HepG2 (cell line): ENCODE results near the gene TSPAN31. TPM values are rescaled to one million over a fixed set of nuclear protein-coding genes. Genes with fewer than 3 reads are reported as not detected.

Source experiments
- ATAC-seq: fragments of 200-7000 bp; cut with Tn5 transposase; 3 replicates; pipeline ENCODE4 v1.9.1; 2020; ENCODE audit warnings: mild to moderate bottlenecking, moderate library complexity
- BruUV-seq: library from RNA; stranded (reverse); fragments of 400-500 nt; replicated peaks from 2 replicates; lab custom pipeline; 2021; lab: Mats Ljungman, UMichigan
- CTCF ChIA-PET: fragments of 300-600 bp; formaldehyde crosslinking; extraction: SDS; loops from one replicate; lab custom pipeline; 2021; ENCODE audit warnings: low total read pairs, inconsistent platforms, low intra/inter-chr PET ratio; lab: Yijun Ruan, JAX
- POLR2A ChIA-PET: fragments of 350-600 bp; sonication (Branson Sonifier 250); formaldehyde crosslinking; loops from one replicate; lab custom pipeline; 2020; ENCODE audit warnings: antibody characterized with exemption, inconsistent platforms; lab: Yijun Ruan, JAX
- DNase-seq: peaks from one replicate; pipeline ENCODE4 v3.0.0-alpha.2; 2015; ENCODE audit warnings: low spot score
- FAIRE-seq: peaks from 3 replicates; lab custom pipeline; 2011; peaks lifted over from hg19 to GRCh38; lab: Jason Lieb, UNC
- H2AFZ ChIP-seq: one replicate; pipeline ENCODE4 v1.6.1; 2011; ENCODE audit warnings: low read length, inconsistent platforms
- H3K27ac ChIP-seq: fragments of 300-600 bp; 3 replicates; pipeline ENCODE4 v1.8.0; 2011; ENCODE audit warnings: mixed run types, mild to moderate bottlenecking, mixed read lengths, low read length, inconsistent platforms; ENCODE audit not compliant: insufficient read depth; ENCODE audit errors: extremely low read length
- H3K27me3 ChIP-seq, 2 experiments: fragments of 200-600 bp in 1 of 2; 2 replicates in 1 of 2; 3 replicates in 1 of 2; pipeline versions ENCODE4 v1.6.0 to v1.8.0; 2011; ENCODE audit warnings: low read length in 2 of 2, mild to moderate bottlenecking in 2 of 2, moderate library complexity in 2 of 2, inconsistent platforms in 1 of 2; ENCODE audit not compliant: insufficient read depth in 2 of 2, control insufficient read depth in 1 of 2
- H3K36me3 ChIP-seq, 2 experiments: fragments of 200-600 bp in 1 of 2; replicated peaks in 1 of 2; 2 replicates in 1 of 2; 3 replicates in 1 of 2; pipeline versions ENCODE4 v1.5.1 to v1.8.0; 2011; ENCODE audit warnings: low read length in 2 of 2, inconsistent platforms in 1 of 2; ENCODE audit not compliant: insufficient read depth in 2 of 2, control insufficient read depth in 1 of 2
- H3K4me1 ChIP-seq: 2 replicates; pipeline ENCODE4 v1.5.1; 2012; ENCODE audit warnings: low read length, inconsistent platforms; ENCODE audit not compliant: insufficient read depth
- H3K4me2 ChIP-seq: 2 replicates; pipeline ENCODE4 v1.6.0; 2011; ENCODE audit warnings: low read depth, low read length, inconsistent platforms
- H3K4me3 ChIP-seq, 3 experiments: fragments of 200-600 bp in 1 of 3; sonication (generic), shearing (Covaris generic) in 1 of 3; replicated peaks in 1 of 3; 2 replicates each; pipeline ENCODE4 v1.5.1; 2011 to 2016; ENCODE audit warnings: low read length in 3 of 3, inconsistent platforms in 2 of 3, low read depth in 2 of 3, mild to moderate bottlenecking in 2 of 3, control low read depth in 1 of 3, mixed read lengths in 1 of 3; ENCODE audit not compliant: insufficient read depth in 1 of 3
- H3K79me2 ChIP-seq: one replicate; pipeline ENCODE4 v1.6.1; 2011; ENCODE audit warnings: low read length, inconsistent platforms; ENCODE audit not compliant: insufficient read depth
- H3K9ac ChIP-seq: 2 replicates; pipeline ENCODE4 v1.6.0; 2011; ENCODE audit warnings: mild to moderate bottlenecking, low read depth, low read length, inconsistent platforms; ENCODE audit not compliant: insufficient read depth
- H3K9me3 ChIP-seq: 2 replicates; pipeline ENCODE4 v1.5.1; 2012; ENCODE audit warnings: mild to moderate bottlenecking, low read length
- H4K20me1 ChIP-seq: 2 replicates; pipeline ENCODE4 v1.6.0; 2011; ENCODE audit warnings: inconsistent platforms, mild to moderate bottlenecking, low read length, moderate library complexity; ENCODE audit not compliant: insufficient read depth
- GPN1 ChIP-seq: sonication (generic); formaldehyde crosslinking; IDR thresholded peaks from 2 replicates; pipeline ENCODE4 v1.5.1; 2020; ENCODE audit warnings: missing genetic modification reagents, borderline replicate concordance
- MNT ChIP-seq: fragments of 450-650 bp; IDR thresholded peaks from 2 replicates; pipeline ENCODE4 v1.6.1; 2016
- SRF ChIP-seq: IDR thresholded peaks from 2 replicates; pipeline ENCODE4 v1.6.1; 2011; ENCODE audit warnings: mild to moderate bottlenecking, low read depth, low read length, moderate library complexity
- THAP7 ChIP-seq: sonication (generic); formaldehyde crosslinking; IDR thresholded peaks from 2 replicates; pipeline ENCODE4 v1.8.1; 2023; ENCODE audit warnings: mild to moderate bottlenecking, missing genetic modification reagents
- ZNF232 ChIP-seq: sonication (generic); formaldehyde crosslinking; IDR thresholded peaks from 2 replicates; pipeline ENCODE4 v1.4.0; 2020; ENCODE audit warnings: missing genetic modification reagents, borderline replicate concordance
- ZNF530 ChIP-seq: sonication (generic); formaldehyde crosslinking; IDR thresholded peaks from 2 replicates; pipeline ENCODE4 v1.5.0; 2020; ENCODE audit warnings: low read depth, mild to moderate bottlenecking, missing genetic modification reagents
- ZNF720 ChIP-seq: sonication (generic); formaldehyde crosslinking; IDR thresholded peaks from 2 replicates; pipeline ENCODE4 v1.4.0; 2020; ENCODE audit warnings: missing genetic modification reagents
- WGBS: methylation state at CpG from one replicate; pipeline ENCODE4 v1.1.6; 2017; ENCODE audit warnings: low lambda C conversion rate; 5-methylcytosine and 5-hydroxymethylcytosine counted together
- in situ Hi-C: cut with HindIII; loops from 2 replicates; pipeline ENCODE4 v1.10.0; 2017; ENCODE audit warnings: low pct_unique_long_range_greater_than_20kb; ENCODE audit not compliant: extremely low pct_ligation_motif_present
- intact Hi-C: fragments of 100-400 bp; cut with micrococcal nuclease; formaldehyde crosslinking; loops from one replicate; pipeline ENCODE4 v1.10.0; 2022; ENCODE audit not compliant: unreplicated experiment
- polyA plus RNA-seq, 8 experiments: library from polyadenylated mRNA; depleted of rRNA in 3 of 8; stranded (reverse) in 7 of 8; unstranded in 1 of 8; fragments of >200 nt; fragmentation: Illumina TruSeq in 4 of 8; extraction: Trizol in 4 of 8; gene quantifications; 2 replicates each; pipeline versions ENCODE4 v1.2.1 to v1.2.3, GENCODE V29; 2011 to 2016; ENCODE audit warnings: low read depth in 4 of 8, missing spikeins in 1 of 8, mixed read lengths in 1 of 8; ENCODE audit not compliant: insufficient read depth in 1 of 8
- total RNA-seq, 5 experiments: library from RNA; depleted of rRNA; stranded (reverse); fragments of >200 nt; fragmentation: Illumina TruSeq; extraction: Trizol; gene quantifications; 2 replicates each; pipeline ENCODE4 v1.2.3, GENCODE V29; 2016; ENCODE audit warnings: low read depth in 1 of 5
- TF ChIP-seq, protein P1 (sequence below): sonication (generic); formaldehyde crosslinking; IDR thresholded peaks from 2 replicates; pipeline ENCODE4 v1.4.0; 2020; ENCODE audit warnings: missing genetic modification reagents, borderline replicate concordance
- TF ChIP-seq, protein P2 (sequence below): sonication (generic); formaldehyde crosslinking; conservative IDR thresholded peaks from 2 replicates; pipeline ENCODE4 v1.4.0; 2020; ENCODE audit warnings: missing genetic modification reagents
- TF ChIP-seq, protein P3 (sequence below): sonication (generic); formaldehyde crosslinking; IDR thresholded peaks from 2 replicates; pipeline ENCODE4 v1.4.0; 2020; ENCODE audit warnings: missing genetic modification reagents, borderline replicate concordance

TSPAN31 gene
- total and polyA plus RNA-seq, 2 of the 13 experiments (the other 11 are each of a cell fraction or from before 2014, with no cell fraction given) = 10.4 to 24.6 TPM

GRCh38 chr12:57700317-57700716 lies 44.5 kb upstream of the TSPAN31 start:
- in situ Hi-C loops = no loop called here
- 92% methylated on average over 2 of the region's 2 CpGs for WGBS
- CTCF ChIA-PET = no interaction called here
- H3K4me1 ChIP-seq = peaks cover 29% of the 10 kb centered on the region
- no peak overlapping the region for H2AFZ ChIP-seq
- H3K27me3 ChIP-seq = no peaks in the 10 kb centered on the region
- H3K27ac ChIP-seq = no peak overlapping the region
- H3K36me3 ChIP-seq = peaks cover 8 to 22% of the 10 kb centered on the region in 2 experiments; a peak in 4 of 5 replicates
- H3K79me2 ChIP-seq = no peaks in the 10 kb centered on the region
- H3K9ac ChIP-seq = no peak overlapping the region
- H4K20me1 ChIP-seq = no peaks in the 10 kb centered on the region
- no peaks in the 10 kb centered on the region for H3K9me3 ChIP-seq
- TF ChIP-seq ZNF232 (no peak), SRF (no peak), MNT (no peak)
- TF ChIP-seq, protein P1, sequence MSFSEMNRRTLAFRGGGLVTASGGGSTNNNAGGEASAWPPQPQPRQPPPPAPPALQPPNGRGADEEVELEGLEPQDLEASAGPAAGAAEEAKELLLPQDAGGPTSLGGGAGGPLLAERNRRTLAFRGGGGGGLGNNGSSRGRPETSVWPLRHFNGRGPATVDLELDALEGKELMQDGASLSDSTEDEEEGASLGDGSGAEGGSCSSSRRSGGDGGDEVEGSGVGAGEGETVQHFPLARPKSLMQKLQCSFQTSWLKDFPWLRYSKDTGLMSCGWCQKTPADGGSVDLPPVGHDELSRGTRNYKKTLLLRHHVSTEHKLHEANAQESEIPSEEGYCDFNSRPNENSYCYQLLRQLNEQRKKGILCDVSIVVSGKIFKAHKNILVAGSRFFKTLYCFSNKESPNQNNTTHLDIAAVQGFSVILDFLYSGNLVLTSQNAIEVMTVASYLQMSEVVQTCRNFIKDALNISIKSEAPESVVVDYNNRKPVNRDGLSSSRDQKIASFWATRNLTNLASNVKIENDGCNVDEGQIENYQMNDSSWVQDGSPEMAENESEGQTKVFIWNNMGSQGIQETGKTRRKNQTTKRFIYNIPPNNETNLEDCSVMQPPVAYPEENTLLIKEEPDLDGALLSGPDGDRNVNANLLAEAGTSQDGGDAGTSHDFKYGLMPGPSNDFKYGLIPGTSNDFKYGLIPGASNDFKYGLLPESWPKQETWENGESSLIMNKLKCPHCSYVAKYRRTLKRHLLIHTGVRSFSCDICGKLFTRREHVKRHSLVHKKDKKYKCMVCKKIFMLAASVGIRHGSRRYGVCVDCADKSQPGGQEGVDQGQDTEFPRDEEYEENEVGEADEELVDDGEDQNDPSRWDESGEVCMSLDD (CRISPR knock-in tag) = no peak
- ATAC-seq (no peak), FAIRE-seq (no peak), DNase-seq (no peak)
- no peak overlapping the region for H3K4me3 ChIP-seq
- BruUV-seq = no TSS peak
- POLR2A ChIA-PET = no interaction called here
- H3K4me2 ChIP-seq = no peak overlapping the region
- intact Hi-C loops = no loop called here

DNA sequence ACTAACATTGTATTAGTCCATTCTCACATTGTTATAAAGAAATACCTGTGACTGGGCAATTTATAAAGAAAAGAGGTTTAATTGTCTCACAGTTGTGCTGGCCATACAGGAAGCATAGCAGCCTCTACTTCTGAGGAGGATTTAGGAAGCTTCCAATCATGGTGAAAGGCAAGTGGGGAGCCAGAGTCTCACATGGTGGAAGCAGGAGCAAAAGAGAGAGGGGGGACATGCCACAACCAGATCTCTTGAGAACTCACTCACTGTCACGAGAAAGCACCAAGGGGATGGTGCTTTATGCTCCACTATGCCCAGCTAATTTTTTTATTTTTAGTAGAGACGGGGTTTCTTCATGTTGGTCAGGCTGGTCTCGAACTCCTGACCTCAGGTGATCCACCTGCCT lies 37.6 kb upstream of the TSPAN31 start:
- H3K36me3 ChIP-seq = peaks cover 0 to 4% of the 10 kb centered on the region in 2 experiments; a peak in 3 of 5 replicates
- CTCF ChIA-PET = no interaction called here
- H3K4me3 ChIP-seq = no peak overlapping the region
- H3K27me3 ChIP-seq = no peaks in the 10 kb centered on the region
- H3K9me3 ChIP-seq = no peaks in the 10 kb centered on the region
- BruUV-seq = no TSS peak
- no peak overlapping the region for H3K4me2 ChIP-seq
- no peak overlapping the region for H2AFZ ChIP-seq
- intact Hi-C loops = no loop called here
- 91% methylated on average over 3 of the region's 3 CpGs for WGBS
- in situ Hi-C loops = no loop called here
- POLR2A ChIA-PET = no interaction called here
- DNase-seq = no peak
- no peak overlapping the region for H3K9ac ChIP-seq
- no peaks in the 10 kb centered on the region for H3K4me1 ChIP-seq
- H4K20me1 ChIP-seq = no peaks in the 10 kb centered on the region
- H3K79me2 ChIP-seq = no peaks in the 10 kb centered on the region
- H3K27ac ChIP-seq = no peak overlapping the region
- ATAC-seq = no peak
- FAIRE-seq = no peak
- TF ChIP-seq, protein P2, sequence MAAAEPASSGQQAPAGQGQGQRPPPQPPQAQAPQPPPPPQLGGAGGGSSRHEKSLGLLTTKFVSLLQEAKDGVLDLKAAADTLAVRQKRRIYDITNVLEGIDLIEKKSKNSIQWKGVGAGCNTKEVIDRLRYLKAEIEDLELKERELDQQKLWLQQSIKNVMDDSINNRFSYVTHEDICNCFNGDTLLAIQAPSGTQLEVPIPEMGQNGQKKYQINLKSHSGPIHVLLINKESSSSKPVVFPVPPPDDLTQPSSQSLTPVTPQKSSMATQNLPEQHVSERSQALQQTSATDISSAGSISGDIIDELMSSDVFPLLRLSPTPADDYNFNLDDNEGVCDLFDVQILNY (CRISPR knock-in tag) = no peak
- no peak for TF ChIP-seq ZNF720 (CRISPR knock-in tag)
- TF ChIP-seq ZNF530 (CRISPR knock-in tag) = no peak
- TF ChIP-seq THAP7 (CRISPR knock-in tag) = no peak
- TF ChIP-seq GPN1 = no peak
- TF ChIP-seq, protein P3, sequence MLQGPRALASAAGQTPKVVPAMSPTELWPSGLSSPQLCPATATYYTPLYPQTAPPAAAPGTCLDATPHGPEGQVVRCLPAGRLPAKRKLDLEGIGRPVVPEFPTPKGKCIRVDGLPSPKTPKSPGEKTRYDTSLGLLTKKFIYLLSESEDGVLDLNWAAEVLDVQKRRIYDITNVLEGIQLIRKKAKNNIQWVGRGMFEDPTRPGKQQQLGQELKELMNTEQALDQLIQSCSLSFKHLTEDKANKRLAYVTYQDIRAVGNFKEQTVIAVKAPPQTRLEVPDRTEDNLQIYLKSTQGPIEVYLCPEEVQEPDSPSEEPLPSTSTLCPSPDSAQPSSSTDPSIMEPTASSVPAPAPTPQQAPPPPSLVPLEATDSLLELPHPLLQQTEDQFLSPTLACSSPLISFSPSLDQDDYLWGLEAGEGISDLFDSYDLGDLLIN = no peak
